HepG2 (cell line): ENCODE measurements around the gene RYR2. TPM values are rescaled to one million over a fixed set of nuclear protein-coding genes. Genes with fewer than 3 reads are reported as not detected.

Experiments used
- ATAC-seq: fragments of 200-7000 bp; cut with Tn5 transposase; 3 replicates; pipeline ENCODE4 v1.9.1; 2020; ENCODE audit warnings: mild to moderate bottlenecking, moderate library complexity
- BruUV-seq: library from RNA; stranded (reverse); fragments of 400-500 nt; replicated peaks from 2 replicates; lab custom pipeline; 2021; lab: Mats Ljungman, UMichigan
- CTCF ChIA-PET: fragments of 300-600 bp; formaldehyde crosslinking; extraction: SDS; loops from one replicate; lab custom pipeline; 2021; ENCODE audit warnings: low total read pairs, inconsistent platforms, low intra/inter-chr PET ratio; lab: Yijun Ruan, JAX
- POLR2A ChIA-PET: fragments of 350-600 bp; sonication (Branson Sonifier 250); formaldehyde crosslinking; loops from one replicate; lab custom pipeline; 2020; ENCODE audit warnings: antibody characterized with exemption, inconsistent platforms; lab: Yijun Ruan, JAX
- DNase-seq: peaks from one replicate; pipeline ENCODE4 v3.0.0-alpha.2; 2015; ENCODE audit warnings: low spot score
- FAIRE-seq: peaks from 3 replicates; lab custom pipeline; 2011; peaks lifted over from hg19 to GRCh38; lab: Jason Lieb, UNC
- H2AFZ ChIP-seq: one replicate; pipeline ENCODE4 v1.6.1; 2011; ENCODE audit warnings: low read length, inconsistent platforms
- H3K27ac ChIP-seq: fragments of 300-600 bp; 3 replicates; pipeline ENCODE4 v1.8.0; 2011; ENCODE audit warnings: mixed run types, mild to moderate bottlenecking, mixed read lengths, low read length, inconsistent platforms; ENCODE audit not compliant: insufficient read depth; ENCODE audit errors: extremely low read length
- H3K27me3 ChIP-seq, 2 experiments: fragments of 200-600 bp in 1 of 2; 2 replicates in 1 of 2; 3 replicates in 1 of 2; pipeline versions ENCODE4 v1.6.0 to v1.8.0; 2011; ENCODE audit warnings: low read length in 2 of 2, mild to moderate bottlenecking in 2 of 2, moderate library complexity in 2 of 2, inconsistent platforms in 1 of 2; ENCODE audit not compliant: insufficient read depth in 2 of 2, control insufficient read depth in 1 of 2
- H3K36me3 ChIP-seq, 2 experiments: fragments of 200-600 bp in 1 of 2; replicated peaks in 1 of 2; 2 replicates in 1 of 2; 3 replicates in 1 of 2; pipeline versions ENCODE4 v1.5.1 to v1.8.0; 2011; ENCODE audit warnings: low read length in 2 of 2, inconsistent platforms in 1 of 2; ENCODE audit not compliant: insufficient read depth in 2 of 2, control insufficient read depth in 1 of 2
- H3K4me1 ChIP-seq: 2 replicates; pipeline ENCODE4 v1.5.1; 2012; ENCODE audit warnings: low read length, inconsistent platforms; ENCODE audit not compliant: insufficient read depth
- H3K4me2 ChIP-seq: 2 replicates; pipeline ENCODE4 v1.6.0; 2011; ENCODE audit warnings: low read depth, low read length, inconsistent platforms
- H3K4me3 ChIP-seq, 3 experiments: fragments of 200-600 bp in 1 of 3; sonication (generic), shearing (Covaris generic) in 1 of 3; replicated peaks in 1 of 3; 2 replicates each; pipeline ENCODE4 v1.5.1; 2011 to 2016; ENCODE audit warnings: low read length in 3 of 3, inconsistent platforms in 2 of 3, low read depth in 2 of 3, mild to moderate bottlenecking in 2 of 3, control low read depth in 1 of 3, mixed read lengths in 1 of 3; ENCODE audit not compliant: insufficient read depth in 1 of 3
- H3K79me2 ChIP-seq: one replicate; pipeline ENCODE4 v1.6.1; 2011; ENCODE audit warnings: low read length, inconsistent platforms; ENCODE audit not compliant: insufficient read depth
- H3K9ac ChIP-seq: 2 replicates; pipeline ENCODE4 v1.6.0; 2011; ENCODE audit warnings: mild to moderate bottlenecking, low read depth, low read length, inconsistent platforms; ENCODE audit not compliant: insufficient read depth
- H3K9me3 ChIP-seq: 2 replicates; pipeline ENCODE4 v1.5.1; 2012; ENCODE audit warnings: mild to moderate bottlenecking, low read length
- H4K20me1 ChIP-seq: 2 replicates; pipeline ENCODE4 v1.6.0; 2011; ENCODE audit warnings: inconsistent platforms, mild to moderate bottlenecking, low read length, moderate library complexity; ENCODE audit not compliant: insufficient read depth
- AKNA ChIP-seq: sonication (generic); formaldehyde crosslinking; IDR thresholded peaks from 2 replicates; pipeline ENCODE4 v1.4.0; 2020; ENCODE audit warnings: missing genetic modification reagents, borderline replicate concordance
- HNRNPUL1 ChIP-seq: fragments of 200-400 bp; formaldehyde crosslinking; IDR thresholded peaks from 2 replicates; pipeline ENCODE4 v1.6.1; 2017; ENCODE audit warnings: low read depth, mild to moderate bottlenecking, low read length, moderate library complexity
- KDM2A ChIP-seq: sonication (generic); formaldehyde crosslinking; IDR thresholded peaks from 2 replicates; pipeline ENCODE4 v1.4.0; 2020; ENCODE audit warnings: low read depth, missing genetic modification reagents, borderline replicate concordance
- LCORL ChIP-seq, 2 experiments: fragments of 450-650 bp in 1 of 2; sonication (generic) in 1 of 2; formaldehyde crosslinking in 1 of 2; IDR thresholded peaks; 2 replicates each; pipeline versions ENCODE4 v1.5.0 to v1.6.1; 2017 to 2020; ENCODE audit warnings: antibody characterized with exemption in 1 of 2, missing genetic modification reagents in 1 of 2
- PHB2 ChIP-seq: fragments of 450-650 bp; IDR thresholded peaks from 2 replicates; pipeline ENCODE4 v1.6.1; 2018; ENCODE audit not compliant: partially characterized antibody
- SOX6 ChIP-seq, 2 experiments: fragments of 450-650 bp in 1 of 2; sonication (generic) in 1 of 2; formaldehyde crosslinking in 1 of 2; IDR thresholded peaks; 2 replicates each; pipeline versions ENCODE4 v1.4.0 to v1.6.1; 2017 to 2020; ENCODE audit warnings: antibody characterized with exemption in 1 of 2, mild to moderate bottlenecking in 1 of 2, missing genetic modification reagents in 1 of 2
- ZNF547 ChIP-seq: sonication (generic); formaldehyde crosslinking; IDR thresholded peaks from 2 replicates; pipeline ENCODE4 v1.5.1; 2020; ENCODE audit warnings: mild to moderate bottlenecking, missing genetic modification reagents
- ZNF552 ChIP-seq: sonication (generic); formaldehyde crosslinking; IDR thresholded peaks from 2 replicates; pipeline ENCODE4 v1.9.0; 2022; ENCODE audit warnings: missing genetic modification reagents, mild to moderate bottlenecking, borderline replicate concordance
- ZNF572 ChIP-seq: sonication (generic); formaldehyde crosslinking; IDR thresholded peaks from 2 replicates; pipeline ENCODE4 v1.5.1; 2020; ENCODE audit warnings: mild to moderate bottlenecking, missing genetic modification reagents
- ZNF891 ChIP-seq: sonication (generic); formaldehyde crosslinking; IDR thresholded peaks from 2 replicates; pipeline ENCODE4 v1.5.0; 2020; ENCODE audit warnings: mild to moderate bottlenecking, missing genetic modification reagents
- WGBS: methylation state at CpG from one replicate; pipeline ENCODE4 v1.1.6; 2017; ENCODE audit warnings: low lambda C conversion rate; 5-methylcytosine and 5-hydroxymethylcytosine counted together
- in situ Hi-C: cut with HindIII; loops from 2 replicates; pipeline ENCODE4 v1.10.0; 2017; ENCODE audit warnings: low pct_unique_long_range_greater_than_20kb; ENCODE audit not compliant: extremely low pct_ligation_motif_present
- intact Hi-C: fragments of 100-400 bp; cut with micrococcal nuclease; formaldehyde crosslinking; loops from one replicate; pipeline ENCODE4 v1.10.0; 2022; ENCODE audit not compliant: unreplicated experiment
- polyA plus RNA-seq, 8 experiments: library from polyadenylated mRNA; depleted of rRNA in 3 of 8; stranded (reverse) in 7 of 8; unstranded in 1 of 8; fragments of >200 nt; fragmentation: Illumina TruSeq in 4 of 8; extraction: Trizol in 4 of 8; gene quantifications; 2 replicates each; pipeline versions ENCODE4 v1.2.1 to v1.2.3, GENCODE V29; 2011 to 2016; ENCODE audit warnings: low read depth in 4 of 8, missing spikeins in 1 of 8, mixed read lengths in 1 of 8; ENCODE audit not compliant: insufficient read depth in 1 of 8
- total RNA-seq, 5 experiments: library from RNA; depleted of rRNA; stranded (reverse); fragments of >200 nt; fragmentation: Illumina TruSeq; extraction: Trizol; gene quantifications; 2 replicates each; pipeline ENCODE4 v1.2.3, GENCODE V29; 2016; ENCODE audit warnings: low read depth in 1 of 5

The RYR2 gene
- total and polyA plus RNA-seq, 2 of the 13 experiments (the other 11 are each of a cell fraction or from before 2014, with no cell fraction given), result not detected

- ChIA-PET CTCF (no interaction called here), POLR2A (no interaction called here)
- intact Hi-C loops (no loop called here), in situ Hi-C loops (no loop called here)
- WGBS, result 43% methylated on average over 3 of the region's 3 CpGs
- Histone ChIP-seq H3K9ac (no peak overlapping the region), H3K4me1 (no peaks in the 10 kb centered on the region), H3K9me3 (no peaks in the 10 kb centered on the region), H3K79me2 (no peaks in the 10 kb centered on the region), H2AFZ (no peak overlapping the region), H3K36me3 (no peaks in the 10 kb centered on the region), H3K27ac (no peak overlapping the region), H3K4me2 (no peak overlapping the region), H3K4me3 (no peak overlapping the region), H4K20me1 (no peaks in the 10 kb centered on the region), H3K27me3 (no peaks in the 10 kb centered on the region)
- no peak for TF ChIP-seq ZNF891 (CRISPR knock-in tag)
- no peak for DNase-seq
- no peak for FAIRE-seq
- no peak for ATAC-seq
- no TSS peak for BruUV-seq
Observed at GRCh38 chr1:237478842-237479241, 436.9 kb downstream of the RYR2 start.

GRCh38 chr1:237482777-237483176 lies 440.8 kb downstream of the RYR2 start:
- BruUV-seq, result no TSS peak
- 0% methylated on average over 2 of the region's 2 CpGs for WGBS
- no peaks in the 10 kb centered on the region for H3K36me3 ChIP-seq
- H3K27ac ChIP-seq, result no peak overlapping the region
- H3K27me3 ChIP-seq, result no peaks in the 10 kb centered on the region
- H2AFZ ChIP-seq, result no peak overlapping the region
- no peak overlapping the region for H3K9ac ChIP-seq
- in situ Hi-C loops, result no loop called here
- no peak overlapping the region for H3K4me2 ChIP-seq
- no peaks in the 10 kb centered on the region for H3K79me2 ChIP-seq
- H3K4me3 ChIP-seq, result no peak overlapping the region
- H4K20me1 ChIP-seq, result no peaks in the 10 kb centered on the region
- no peaks in the 10 kb centered on the region for H3K9me3 ChIP-seq
- ATAC-seq (no peak), FAIRE-seq (no peak), DNase-seq (no peak)
- ChIA-PET CTCF (no interaction called here), POLR2A (no interaction called here)
- H3K4me1 ChIP-seq, result no peaks in the 10 kb centered on the region
- intact Hi-C loops, result no loop called here
- TF ChIP-seq HNRNPUL1 (no peak), LCORL (IDR thresholded peaks at IDR 0.05) (no peak), LCORL (CRISPR knock-in tag; IDR thresholded peaks at IDR 0.05) (no peak), ZNF547 (CRISPR knock-in tag) (no peak), SOX6 (IDR thresholded peaks at IDR 0.05) (no peak), SOX6 (CRISPR knock-in tag; IDR thresholded peaks at IDR 0.05) (no peak), ZNF572 (CRISPR knock-in tag) (no peak), AKNA (CRISPR knock-in tag) (no peak), ZNF552 (no peak), KDM2A (CRISPR knock-in tag) (no peak), PHB2 (no peak)
